IMR-90 (cell line): ENCODE data around the gene SPTLC1. TPM values are rescaled to one million over a fixed set of nuclear protein-coding genes. Genes with fewer than 3 reads are reported as not detected.

Source experiments
- ATAC-seq: fragments of 200-7000 bp; cut with Tn5 transposase; 2 replicates; pipeline ENCODE4 v1.9.1; 2020; ENCODE audit warnings: low read depth, mild to moderate bottlenecking, moderate library complexity
- BruUV-seq: library from RNA; stranded (reverse); fragments of 400-500 nt; replicated peaks from 2 replicates; lab custom pipeline; 2021; lab: Mats Ljungman, UMichigan
- CTCF ChIA-PET: fragments of 300-600 bp; formaldehyde crosslinking; extraction: SDS; loops from one replicate; lab custom pipeline; 2021; ENCODE audit warnings: antibody characterized with exemption; lab: Yijun Ruan, JAX
- POLR2A ChIA-PET: fragments of 300-600 bp; sonication (Branson Sonifier 250); formaldehyde crosslinking; loops from one replicate; lab custom pipeline; 2022; ENCODE audit warnings: antibody characterized with exemption; ENCODE audit not compliant: unreplicated experiment; lab: Charles Lee
- DNase-seq: peaks from one replicate; pipeline ENCODE4 v3.0.0; 2013
- H2AFZ ChIP-seq: replicated peaks from 2 replicates; pipeline ENCODE3; 2013; ENCODE audit warnings: low read length, mild to moderate bottlenecking; ENCODE audit not compliant: poor library complexity
- H2AK5ac ChIP-seq: 2 replicates; pipeline ENCODE4 v1.6.1; 2013; ENCODE audit warnings: low read depth, low read length, inconsistent platforms
- H2AK9ac ChIP-seq: replicated peaks from 2 replicates; pipeline ENCODE3; 2013; ENCODE audit warnings: mild to moderate bottlenecking, low read depth, low read length, moderate library complexity; ENCODE audit not compliant: poor library complexity
- H2BK120ac ChIP-seq: 2 replicates; pipeline ENCODE4 v1.6.1; 2013; ENCODE audit warnings: low read depth, low read length, inconsistent platforms
- H2BK15ac ChIP-seq: 3 replicates; pipeline ENCODE4 v1.6.1; 2013; ENCODE audit warnings: low read depth, low read length, inconsistent platforms
- H2BK20ac ChIP-seq: 2 replicates; pipeline ENCODE4 v1.6.1; 2013; ENCODE audit warnings: low read depth, mild to moderate bottlenecking, inconsistent platforms, low read length, moderate library complexity
- H2BK5ac ChIP-seq: 2 replicates; pipeline ENCODE4 v1.6.1; 2013; ENCODE audit warnings: mild to moderate bottlenecking, low read depth, low read length, inconsistent platforms; ENCODE audit not compliant: poor library complexity, severe bottlenecking
- H3K14ac ChIP-seq: replicated peaks from 2 replicates; pipeline ENCODE4 v1.6.1; 2013; ENCODE audit warnings: low read depth, low read length, inconsistent platforms
- H3K18ac ChIP-seq: 2 replicates; pipeline ENCODE4 v1.6.1; 2013; ENCODE audit warnings: low read depth, low read length, control low read depth
- H3K23ac ChIP-seq: 2 replicates; pipeline ENCODE4 v1.6.1; 2013; ENCODE audit warnings: low read depth, low read length, inconsistent platforms
- H3K27ac ChIP-seq: 2 replicates; pipeline ENCODE4 v1.5.1; 2013; ENCODE audit warnings: mild to moderate bottlenecking, control low read depth, low read length; ENCODE audit not compliant: insufficient read depth
- H3K27me3 ChIP-seq: 2 replicates; pipeline ENCODE4 v1.6.1; 2013; ENCODE audit warnings: low read length; ENCODE audit not compliant: control insufficient read depth, insufficient read depth
- H3K36me3 ChIP-seq: 2 replicates; pipeline ENCODE4 v1.6.1; 2013; ENCODE audit warnings: low read length, mixed read lengths; ENCODE audit not compliant: control insufficient read depth, insufficient read depth
- H3K4ac ChIP-seq: 2 replicates; pipeline ENCODE4 v1.6.1; 2013; ENCODE audit warnings: low read depth, low read length, inconsistent platforms
- H3K4me1 ChIP-seq: 2 replicates; pipeline ENCODE4 v1.6.1; 2013; ENCODE audit warnings: low read length, mixed read lengths; ENCODE audit not compliant: control insufficient read depth, insufficient read depth
- H3K4me2 ChIP-seq: 2 replicates; pipeline ENCODE4 v1.6.1; 2013; ENCODE audit warnings: low read depth, mild to moderate bottlenecking, control low read depth, low read length, moderate library complexity
- H3K4me3 ChIP-seq: 2 replicates; pipeline ENCODE4 v1.5.1; 2013; ENCODE audit warnings: low read depth, mild to moderate bottlenecking, control low read depth, low read length, moderate library complexity; ENCODE audit not compliant: insufficient read depth
- H3K56ac ChIP-seq: 2 replicates; pipeline ENCODE4 v1.6.1; 2013; ENCODE audit warnings: low read length, inconsistent platforms; ENCODE audit not compliant: insufficient read depth; ENCODE audit errors: extremely low read depth
- H3K79me1 ChIP-seq, 2 experiments: 2 replicates each; pipeline ENCODE4 v1.6.1; 2013; ENCODE audit warnings: low read length in 2 of 2, inconsistent platforms in 1 of 2, low read depth in 1 of 2
- H3K9ac ChIP-seq: 2 replicates; pipeline ENCODE4 v1.6.1; 2013; ENCODE audit warnings: low read depth, low read length, control low read depth
- H3K9me1 ChIP-seq: 2 replicates; pipeline ENCODE4 v1.6.1; 2013; ENCODE audit warnings: low read length, inconsistent platforms; ENCODE audit not compliant: insufficient read depth
- H3K9me3 ChIP-seq: 2 replicates; pipeline ENCODE4 v1.6.1; 2013; ENCODE audit warnings: low read length; ENCODE audit not compliant: control insufficient read depth, insufficient read depth
- H4K20me1 ChIP-seq: 2 replicates; pipeline ENCODE4 v1.6.1; 2013; ENCODE audit warnings: low read length, inconsistent platforms; ENCODE audit not compliant: insufficient read depth
- H4K5ac ChIP-seq: 2 replicates; pipeline ENCODE4 v1.6.1; 2013; ENCODE audit warnings: mild to moderate bottlenecking, low read depth, low read length, control low read depth
- H4K8ac ChIP-seq, 2 experiments: 2 replicates each; pipeline ENCODE4 v1.6.1; 2013; ENCODE audit warnings: low read depth in 2 of 2, low read length in 2 of 2, control low read depth in 1 of 2, inconsistent platforms in 1 of 2
- H4K91ac ChIP-seq: 2 replicates; pipeline ENCODE4 v1.6.1; 2013; ENCODE audit warnings: low read depth, low read length, inconsistent platforms; ENCODE audit not compliant: insufficient read depth
- CEBPB ChIP-seq: IDR thresholded peaks from 2 replicates; pipeline ENCODE4 v1.6.1; 2012; ENCODE audit warnings: low read depth, low read length, improper control_type of control experiment
- MAFK ChIP-seq: IDR thresholded peaks from 2 replicates; pipeline ENCODE4 v1.6.1; 2012; ENCODE audit warnings: low read depth, low read length, improper control_type of control experiment
- MAZ ChIP-seq: IDR thresholded peaks from 2 replicates; pipeline ENCODE4 v1.6.1; 2012; ENCODE audit warnings: low read depth, mild to moderate bottlenecking, low read length, improper control_type of control experiment, moderate library complexity, borderline replicate concordance
- RAD21 ChIP-seq: IDR thresholded peaks from 2 replicates; pipeline ENCODE4 v1.6.1; 2012; ENCODE audit warnings: low read length, improper control_type of control experiment
- RFX5 ChIP-seq: IDR thresholded peaks from 2 replicates; pipeline ENCODE4 v1.8.0; 2012; ENCODE audit warnings: low read depth, mild to moderate bottlenecking, low read length, moderate library complexity
- USF2 ChIP-seq: fragments of 150-350 bp; IDR thresholded peaks from 2 replicates; pipeline ENCODE4 v1.6.1; 2017; ENCODE audit warnings: mild to moderate bottlenecking, antibody characterized with exemption, low read length, low read depth
- dilution Hi-C: fragments of 300-500 bp; cut with HindIII; formaldehyde crosslinking; loops from one replicate; pipeline ENCODE4 v1.14.3; 2018; ENCODE audit warnings: low sequenced_read_pairs; ENCODE audit not compliant: unreplicated experiment
- in situ Hi-C: fragments of 300-500 bp; cut with MboI; formaldehyde crosslinking; loops from 3 replicates; pipeline ENCODE4 v1.14.3; 2019; ENCODE audit warnings: low sequenced_read_pairs, inconsistent platforms, mixed read lengths
- intact Hi-C: fragments of 100-400 bp; cut with micrococcal nuclease; formaldehyde crosslinking; loops from 2 replicates; pipeline ENCODE4 v1.10.0; 2022
- polyA plus RNA-seq, 3 experiments: library from polyadenylated mRNA; depleted of rRNA; stranded (reverse); fragments of >200 nt; gene quantifications; 2 replicates each; pipeline ENCODE4 v1.2.3, GENCODE V29; 2012; ENCODE audit warnings: low replicate concordance in 1 of 3
- total RNA-seq: library from RNA; depleted of rRNA; stranded (reverse); fragments of >200 nt; gene quantifications from 2 replicates; pipeline ENCODE4 v1.2.3, GENCODE V29; 2012

Gene SPTLC1
- total and polyA plus RNA-seq, 2 of the 4 experiments (the other 2 are of a cell fraction), result 65.7 to 92.7 TPM

- Histone ChIP-seq H3K4me3 (no peak overlapping the region), H3K9ac (no peak overlapping the region), H3K36me3 (no peaks in the 10 kb centered on the region), H3K4me2 (no peak overlapping the region), H3K27me3 (no peaks in the 10 kb centered on the region), H2BK120ac (no peak overlapping the region), H3K56ac (no peak overlapping the region), H3K9me1 (peaks cover 7% of the 10 kb centered on the region), H3K14ac (no peak overlapping the region), H3K27ac (no peak overlapping the region), H3K79me1 (peaks cover 0 to under 1% of the 10 kb centered on the region in 2 experiments; a peak in 1 of 4 replicates), H2AK5ac (no peak overlapping the region), H4K5ac (no peak overlapping the region), H3K9me3 (no peaks in the 10 kb centered on the region), H2BK5ac (no peak overlapping the region), H4K20me1 (no peaks in the 10 kb centered on the region), H2BK15ac (no peak overlapping the region), H2BK20ac (no peak overlapping the region), H3K18ac (no peak overlapping the region), H3K4ac (no peak overlapping the region), H4K8ac (no peak overlapping the region), H3K23ac (no peak overlapping the region), H2AFZ (no peak overlapping the region), H3K4me1 (peaks cover 8% of the 10 kb centered on the region), H4K91ac (no peak overlapping the region), H2AK9ac (no peak overlapping the region)
- dilution Hi-C loops (no loop called here), intact Hi-C loops (no loop called here), in situ Hi-C loops (no loop called here)
- ATAC-seq (no peak), DNase-seq (no peak)
- no TSS peak for BruUV-seq
- ChIA-PET CTCF (no interaction called here), POLR2A (no interaction called here)
- TF ChIP-seq CEBPB, result no peak
- TF ChIP-seq MAZ, result no peak
- no peak for TF ChIP-seq RFX5
- no peak for TF ChIP-seq USF2
- TF ChIP-seq MAFK, result no peak
- no peak for TF ChIP-seq RAD21
Observed at GRCh38 chr9:92120138-92120537, 4.9 kb upstream of the SPTLC1 start.
